HCT116 (cell line): ENCODE measurements around the gene TUT4. TPM values are rescaled to one million over a fixed set of nuclear protein-coding genes. Genes with fewer than 3 reads are reported as not detected.
A peak's percentile ranks its signal among the peaks of the same experiment; 100 is the strongest.

ENCODE experiments used
- ATAC-seq: fragments of 200-7000 bp; cut with Tn5 transposase; 2 replicates; pipeline ENCODE4 v1.9.1; 2020; ENCODE audit warnings: mild to moderate bottlenecking, moderate library complexity
- BruUV-seq: library from RNA; stranded (reverse); fragments of 400-500 nt; replicated peaks from 2 replicates; lab custom pipeline; 2021; lab: Mats Ljungman, UMichigan
- CTCF ChIA-PET: fragments of 300-600 bp; sonication (Branson Sonifier 250); formaldehyde crosslinking; loops from one replicate; lab custom pipeline; 2021; ENCODE audit warnings: antibody characterized with exemption; lab: Charles Lee
- POLR2A ChIA-PET: fragments of 300-600, 350-600 bp; sonication (Branson Sonifier 250); formaldehyde crosslinking; loops from one replicate; lab custom pipeline; 2021; ENCODE audit warnings: antibody characterized with exemption; lab: Charles Lee
- RAD21 ChIA-PET, 2 experiments: fragments of 300-600 bp; sonication (Branson Sonifier 250); formaldehyde crosslinking; loops; one replicate each; lab custom pipeline; 2023; ENCODE audit warnings: low total read pairs in 2 of 2; ENCODE audit not compliant: uncharacterized antibody in 2 of 2, unreplicated experiment in 2 of 2, low non-redundant PET in 1 of 2; lab: Charles Lee
- DNase-seq: peaks from one replicate; pipeline ENCODE4 v3.0.0-alpha.2; 2010; ENCODE audit warnings: low read depth, low spot score
- H2AFZ ChIP-seq: fragments of 200-600 bp; shearing (Covaris generic), sonication (generic); 2 replicates; pipeline ENCODE4 v1.6.1; 2017; ENCODE audit warnings: low read depth, mixed run types, mixed read lengths, antibody characterized with exemption, low read length; ENCODE audit not compliant: poor library complexity, severe bottlenecking
- H3K27ac ChIP-seq: 2 replicates; pipeline ENCODE4 v1.5.1; 2012; ENCODE audit warnings: low read depth, low read length
- H3K27me3 ChIP-seq: fragments of 200-600 bp; sonication (generic); 2 replicates; pipeline ENCODE4 v1.6.1; 2016; ENCODE audit warnings: mixed run types, low read length, mixed read lengths; ENCODE audit not compliant: insufficient read depth
- H3K36me3 ChIP-seq, 2 experiments: fragments of 200-500 bp in 1 of 2; fragments of 200-600 bp in 1 of 2; sonication (Bioruptor generic) in 1 of 2; sonication (generic) in 1 of 2; 2 replicates each; pipeline versions ENCODE4 v1.5.1 to v1.6.1; 2014 to 2016; ENCODE audit warnings: low read length in 2 of 2, inconsistent platforms in 1 of 2, mixed read lengths in 1 of 2, mixed run types in 1 of 2; ENCODE audit not compliant: insufficient read depth in 2 of 2, control insufficient read depth in 1 of 2
- H3K4me1 ChIP-seq, 2 experiments: fragments of 200-600 bp in 1 of 2; sonication (generic) in 1 of 2; 2 replicates each; pipeline versions ENCODE4 v1.5.1 to v1.6.1; 2012 to 2017; ENCODE audit warnings: low read length in 2 of 2, inconsistent platforms in 1 of 2, mild to moderate bottlenecking in 1 of 2, mixed read lengths in 1 of 2, mixed run types in 1 of 2, moderate library complexity in 1 of 2; ENCODE audit not compliant: insufficient read depth in 2 of 2, control insufficient read depth in 1 of 2
- H3K4me2 ChIP-seq: fragments of 200-600 bp; sonication (generic); 2 replicates; pipeline ENCODE4 v1.6.1; 2017; ENCODE audit warnings: mixed run types, low read length, mixed read lengths
- H3K4me3 ChIP-seq, 2 experiments: fragments of 200-600 bp in 1 of 2; sonication (generic) in 1 of 2; replicated peaks in 1 of 2; 2 replicates each; pipeline ENCODE4 v1.5.1; 2011 to 2016; ENCODE audit warnings: low read length in 2 of 2, control low read depth in 1 of 2, low read depth in 1 of 2, mild to moderate bottlenecking in 1 of 2, mixed read lengths in 1 of 2, mixed run types in 1 of 2
- H3K79me2 ChIP-seq: fragments of 200-600 bp; sonication (generic); 2 replicates; pipeline ENCODE4 v1.6.1; 2017; ENCODE audit warnings: mild to moderate bottlenecking, mixed run types, low read length, moderate library complexity, mixed read lengths; ENCODE audit not compliant: insufficient read depth
- H3K9ac ChIP-seq: fragments of 200-600 bp; sonication (generic); 2 replicates; pipeline ENCODE4 v1.6.1; 2016; ENCODE audit warnings: low read length, mixed read lengths
- H3K9me2 ChIP-seq: fragments of 200-600 bp; sonication (generic), shearing (Covaris generic); 2 replicates; pipeline ENCODE4 v1.6.1; 2017; ENCODE audit warnings: mixed run types, mild to moderate bottlenecking, moderate library complexity; ENCODE audit not compliant: insufficient read depth
- H3K9me3 ChIP-seq, 2 experiments: fragments of 200-500 bp in 1 of 2; fragments of 200-600 bp in 1 of 2; sonication (Bioruptor generic) in 1 of 2; sonication (generic) in 1 of 2; 2 replicates each; pipeline ENCODE4 v1.6.1; 2014 to 2017; ENCODE audit warnings: low read length in 2 of 2, mixed read lengths in 2 of 2, inconsistent platforms in 1 of 2, low read depth in 1 of 2, mild to moderate bottlenecking in 1 of 2, mixed run types in 1 of 2, moderate library complexity in 1 of 2; ENCODE audit not compliant: control insufficient read depth in 1 of 2, insufficient read depth in 1 of 2
- H4K20me1 ChIP-seq: fragments of 200-600 bp; sonication (generic), shearing (Covaris generic); 2 replicates; pipeline ENCODE4 v1.6.1; 2017; ENCODE audit warnings: mixed run types, mild to moderate bottlenecking, moderate library complexity; ENCODE audit not compliant: insufficient read depth
- CEBPB ChIP-seq: IDR thresholded peaks from 2 replicates; pipeline ENCODE4 v1.6.1; 2012; ENCODE audit warnings: low read depth
- CTCF ChIP-seq, 3 experiments: fragments of 200-600 bp in 1 of 3; sonication (generic) in 1 of 3; IDR thresholded peaks in 2 of 3; conservative IDR thresholded peaks in 1 of 3; 2 replicates each; pipeline ENCODE4 v1.5.1; 2012 to 2017; ENCODE audit warnings: low read depth in 2 of 3, low read length in 2 of 3, antibody characterized with exemption in 1 of 3, borderline replicate concordance in 1 of 3, control low read depth in 1 of 3, mild to moderate bottlenecking in 1 of 3, mixed read lengths in 1 of 3, mixed run types in 1 of 3, moderate library complexity in 1 of 3; ENCODE audit not compliant: insufficient read depth in 1 of 3
- EGR1 ChIP-seq: IDR thresholded peaks from 2 replicates; pipeline ENCODE4 v1.6.1; 2012; ENCODE audit warnings: low read depth
- ELF1 ChIP-seq: IDR thresholded peaks from 2 replicates; pipeline ENCODE4 v1.6.1; 2012; ENCODE audit warnings: low read depth, borderline replicate concordance
- EZH2phosphoT487 ChIP-seq: fragments of 200-600 bp; IDR thresholded peaks from 2 replicates; pipeline ENCODE4 v1.6.1; 2018; ENCODE audit warnings: antibody characterized with exemption, borderline replicate concordance
- FOSL1 ChIP-seq: IDR thresholded peaks from 2 replicates; pipeline ENCODE4 v1.6.1; 2012; ENCODE audit warnings: low read depth
- JUND ChIP-seq: IDR thresholded peaks from 2 replicates; pipeline ENCODE4 v1.6.1; 2012
- MAX ChIP-seq: IDR thresholded peaks from 2 replicates; pipeline ENCODE4 v1.6.1; 2012
- POLR2A ChIP-seq: IDR thresholded peaks from 2 replicates; pipeline ENCODE4 v1.7.0; 2011; ENCODE audit warnings: borderline replicate concordance; ENCODE audit not compliant: insufficient read depth, insufficient read length; ENCODE audit errors: extremely low read depth
- POLR2AphosphoS5 ChIP-seq: IDR thresholded peaks from 2 replicates; pipeline ENCODE4 v1.6.1; 2011; ENCODE audit warnings: mild to moderate bottlenecking, low read depth, low read length, moderate library complexity
- RAD21 ChIP-seq: IDR thresholded peaks from 2 replicates; pipeline ENCODE4 v1.6.1; 2012; ENCODE audit warnings: low read depth, mild to moderate bottlenecking
- REST ChIP-seq: IDR thresholded peaks from 2 replicates; pipeline ENCODE4 v1.6.1; 2012; ENCODE audit warnings: low read depth
- SIN3A ChIP-seq: IDR thresholded peaks from 2 replicates; pipeline ENCODE4 v1.6.1; 2012; ENCODE audit warnings: low read depth
- SP1 ChIP-seq: IDR thresholded peaks from 2 replicates; pipeline ENCODE4 v1.6.1; 2012; ENCODE audit warnings: low read depth
- TCF7L2 ChIP-seq: IDR thresholded peaks from 2 replicates; pipeline ENCODE4 v1.7.0; 2011; ENCODE audit warnings: borderline replicate concordance, inconsistent platforms; ENCODE audit not compliant: insufficient read depth, insufficient read length; ENCODE audit errors: extremely low read depth
- YY1 ChIP-seq: IDR thresholded peaks from 2 replicates; pipeline ENCODE4 v1.6.1; 2011; ENCODE audit warnings: low read length, low read depth, moderate library complexity, mild to moderate bottlenecking; ENCODE audit not compliant: insufficient replicate concordance; ENCODE audit errors: extremely low read depth
- ZBTB33 ChIP-seq: IDR thresholded peaks from 2 replicates; pipeline ENCODE4 v1.6.1; 2011; ENCODE audit warnings: mild to moderate bottlenecking, low read length, moderate library complexity; ENCODE audit not compliant: insufficient replicate concordance; ENCODE audit errors: extremely low read depth
- ZFX ChIP-seq: fragments of 450-650 bp; IDR thresholded peaks from 2 replicates; pipeline ENCODE4 v1.6.1; 2017
- intact Hi-C: fragments of 100-400 bp; cut with micrococcal nuclease; formaldehyde crosslinking; loops from 2 replicates; pipeline ENCODE4 v1.10.0; 2022
- total RNA-seq: library from RNA; stranded (reverse); gene quantifications from one replicate; pipeline ENCODE4 v1.2.1, GENCODE V29; 2021; ENCODE audit not compliant: unreplicated experiment

Gene TUT4
- total RNA-seq, 1 experiment from 2014 or later: 50.0 TPM

- H3K4me2 ChIP-seq: peak overlapping the region; percentile 79
- H2AFZ ChIP-seq: no peak overlapping the region
- no peaks in the 10 kb centered on the region for H3K36me3 ChIP-seq
- H3K4me1 ChIP-seq: peaks cover 8 to 25% of the 10 kb centered on the region in 2 experiments; a peak in 2 of 4 replicates
- intact Hi-C loops: loop anchor here (2.0 kb wide), 1 partner anchor 133 kb away; no protein-coding TSS in a partner anchor
- H3K27ac ChIP-seq: peak overlapping the region; percentile 91
- H3K9me3 ChIP-seq: no peaks in the 10 kb centered on the region
- ChIA-PET CTCF (no interaction called here), RAD21 (interaction anchor here (0.7 to 1.1 kb wide), 3 partner anchors 34 to 106 kb away, joined by 3 to 5 read pairs (median 4); no protein-coding TSS in a partner anchor), POLR2A (interaction anchor here (0.5 to 1.4 kb wide), 6 partner anchors 14 to 318 kb away, joined by 3 to 4 read pairs (median 3); no protein-coding TSS in a partner anchor)
- peaks cover 43% of the 10 kb centered on the region for H3K79me2 ChIP-seq
- BruUV-seq: no TSS peak
- H3K9me2 ChIP-seq: no peaks in the 10 kb centered on the region
- H3K4me3 ChIP-seq: peak overlapping the region; percentile 77 to 86
- H3K27me3 ChIP-seq: no peaks in the 10 kb centered on the region
- peaks cover 3% of the 10 kb centered on the region; the same call in 1 of the 2 replicates for H4K20me1 ChIP-seq
- peak overlapping the region; percentile 77 for H3K9ac ChIP-seq
- peak; percentile 42 for DNase-seq
- peak; percentile 85 for ATAC-seq
- no peak for TF ChIP-seq JUND
- peak; percentile 0; the same call in 1 of the 2 replicates for TF ChIP-seq MAX
- TF ChIP-seq FOSL1: no peak
- peak; percentile 54 for TF ChIP-seq ZBTB33
- TF ChIP-seq EZH2phosphoT487: no peak
- no peak for TF ChIP-seq CEBPB
- peak; percentile 29; the same call in 1 of the 2 replicates for TF ChIP-seq SP1
- no peak for TF ChIP-seq REST
- peak; percentile 48 for TF ChIP-seq POLR2A
- peak; percentile 83 for TF ChIP-seq POLR2AphosphoS5
- peak; percentile 83 for TF ChIP-seq EGR1
- TF ChIP-seq TCF7L2: no peak
- TF ChIP-seq ZFX: peak; percentile 27; the same call in 1 of the 2 replicates
- TF ChIP-seq ELF1: no peak
- no peak for TF ChIP-seq YY1
- TF ChIP-seq CTCF (IDR thresholded peaks at IDR 0.05 in 2 of 3, conservative IDR thresholded peaks at IDR 0.05 in 1 of 3; ENCODE audit: borderline replicate concordance in 1 of 3, insufficient read depth in 1 of 3, low read depth in 2 of 3, low read length in 2 of 3): no peak
- no peak for TF ChIP-seq RAD21
- no peak for TF ChIP-seq SIN3A
Measured at GRCh38 chr1:52553362-52554266, 722 bp upstream of the TUT4 start.
